HuH-7.5 (cell line): Measurements from ENCODE around the gene ME1.
"Not testable (repeated sequence)": the region's sequence is repeated elsewhere in the genome, so short reads cannot be mapped to it uniquely, and the experiment has no call there.

Experiments used
- DNase-seq: peaks from one replicate; pipeline ENCODE4 v3.0.0; 2011; ENCODE audit warnings: low spot score

Gene ME1

GRCh38 chr6:83431545-83432155 lies 799 bp upstream of the ME1 start:
- no peak for DNase-seq

- no peak for DNase-seq
Measured at GRCh38 chr6:83429857-83430610, 817 bp downstream of the ME1 start.

- no peak for DNase-seq
Measured at GRCh38 chr6:83429269-83429668, 1.6 kb downstream of the ME1 start.

- DNase-seq: no peak
Measured at GRCh38 chr6:83424392-83425018, 6.3 kb downstream of the ME1 start.

- DNase-seq: no peak
Measured at GRCh38 chr6:83417880-83418663, 12.8 kb downstream of the ME1 start.

- no peak for DNase-seq
Measured at GRCh38 chr6:83413068-83413467, 17.8 kb downstream of the ME1 start.

- DNase-seq: no peak
Measured at GRCh38 chr6:83411731-83412130, 19.1 kb downstream of the ME1 start.

- no peak for DNase-seq
Measured at GRCh38 chr6:83403191-83403590, 27.7 kb downstream of the ME1 start.

- DNase-seq: no peak
Measured at GRCh38 chr6:83389606-83390005, 41.2 kb downstream of the ME1 start.

GRCh38 chr6:83385473-83385872 lies 45.4 kb downstream of the ME1 start:
- DNase-seq: no peak

- no peak for DNase-seq
Measured at GRCh38 chr6:83384751-83385150, 46.1 kb downstream of the ME1 start.

- no peak for DNase-seq
Measured at GRCh38 chr6:83381949-83382348, 48.9 kb downstream of the ME1 start.

- DNase-seq: no peak
Measured at GRCh38 chr6:83378621-83379388, 52.0 kb downstream of the ME1 start.

GRCh38 chr6:83371423-83371822 lies 59.4 kb downstream of the ME1 start:
- no peak for DNase-seq

- DNase-seq: no peak
Measured at GRCh38 chr6:83370567-83370966, 60.3 kb downstream of the ME1 start.

GRCh38 chr6:83369692-83370091 lies 61.2 kb downstream of the ME1 start:
- DNase-seq: no peak

- DNase-seq: no peak
Measured at GRCh38 chr6:83368577-83368976, 62.3 kb downstream of the ME1 start.

GRCh38 chr6:83367104-83367503 lies 63.7 kb downstream of the ME1 start:
- no peak for DNase-seq

- no peak for DNase-seq
Measured at GRCh38 chr6:83365931-83366330, 64.9 kb downstream of the ME1 start.

- not testable (repeated sequence) for DNase-seq
Measured at GRCh38 chr6:83362349-83362748, 68.5 kb downstream of the ME1 start.

GRCh38 chr6:83359638-83360037 lies 71.2 kb downstream of the ME1 start:
- no peak for DNase-seq

GRCh38 chr6:83354747-83355146 lies 76.1 kb downstream of the ME1 start:
- DNase-seq: no peak
